Measurements from ENCODE around the gene GOLT1A. TPM values are rescaled to one million over a fixed set of nuclear protein-coding genes. Genes with fewer than 3 reads are reported as not detected.

GOLT1A gene
- total RNA-seq, 1 experiment from 2014 or later, result 0.49 TPM

DNA sequence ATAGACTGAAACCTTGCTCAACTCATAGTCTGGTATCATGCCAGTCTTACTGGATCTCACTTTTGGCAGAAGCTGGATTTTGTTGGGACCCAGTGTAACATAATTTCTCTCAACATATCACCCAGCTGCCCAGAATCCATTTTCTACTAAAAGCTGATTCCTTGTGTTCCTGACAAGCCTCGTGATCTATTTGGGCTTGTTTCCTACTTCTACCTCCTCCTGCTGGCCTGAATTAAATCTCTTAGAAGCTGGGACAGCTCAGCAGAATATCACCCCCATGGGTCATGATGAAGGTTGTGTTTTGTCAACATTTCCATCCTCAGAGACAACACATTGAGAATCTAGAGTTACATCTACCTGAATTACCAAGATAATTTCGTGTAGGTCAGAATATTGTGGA, 7.7 kb downstream of the GOLT1A start:
- Histone ChIP-seq H3K27me3 (ENCODE audit: control insufficient read depth, insufficient read depth, low read length) (no peaks in the 10 kb centered on the region), H3K36me3 (ENCODE audit: control insufficient read depth, insufficient read depth, low read length) (no peaks in the 10 kb centered on the region), H3K4me3 (ENCODE audit: low read depth in 2 of 2, low read length in 2 of 2) (no peak overlapping the region), H3K27ac (ENCODE audit: low read length) (no peak overlapping the region), H3K9me3 (ENCODE audit: control insufficient read depth, insufficient read depth, low read depth, low read length) (no peaks in the 10 kb centered on the region), H3K4me1 (ENCODE audit: control insufficient read depth, insufficient read depth, low read length) (no peaks in the 10 kb centered on the region)
- in situ Hi-C loops (cut with HindIII; ENCODE audit: low pct_unique_long_range_greater_than_20kb, low sequenced_read_pairs) (no loop called here), intact Hi-C loops (cut with micrococcal nuclease; ENCODE audit: unreplicated experiment) (loop anchor here (5.0 kb wide), 1 partner anchor 344 kb away; the partner anchor contains the start of gene SNRPE)
- ChIA-PET CTCF (interaction anchor here (2.0 to 2.1 kb wide), 2 partner anchors 43 to 192 kb away, joined by 4 to 8 read pairs; no protein-coding TSS in a partner anchor), POLR2A (interaction anchor here (0.6 kb wide), 1 partner anchor 37 kb away, joined by 3 read pairs; no protein-coding TSS in a partner anchor)
- TF ChIP-seq, protein P1, sequence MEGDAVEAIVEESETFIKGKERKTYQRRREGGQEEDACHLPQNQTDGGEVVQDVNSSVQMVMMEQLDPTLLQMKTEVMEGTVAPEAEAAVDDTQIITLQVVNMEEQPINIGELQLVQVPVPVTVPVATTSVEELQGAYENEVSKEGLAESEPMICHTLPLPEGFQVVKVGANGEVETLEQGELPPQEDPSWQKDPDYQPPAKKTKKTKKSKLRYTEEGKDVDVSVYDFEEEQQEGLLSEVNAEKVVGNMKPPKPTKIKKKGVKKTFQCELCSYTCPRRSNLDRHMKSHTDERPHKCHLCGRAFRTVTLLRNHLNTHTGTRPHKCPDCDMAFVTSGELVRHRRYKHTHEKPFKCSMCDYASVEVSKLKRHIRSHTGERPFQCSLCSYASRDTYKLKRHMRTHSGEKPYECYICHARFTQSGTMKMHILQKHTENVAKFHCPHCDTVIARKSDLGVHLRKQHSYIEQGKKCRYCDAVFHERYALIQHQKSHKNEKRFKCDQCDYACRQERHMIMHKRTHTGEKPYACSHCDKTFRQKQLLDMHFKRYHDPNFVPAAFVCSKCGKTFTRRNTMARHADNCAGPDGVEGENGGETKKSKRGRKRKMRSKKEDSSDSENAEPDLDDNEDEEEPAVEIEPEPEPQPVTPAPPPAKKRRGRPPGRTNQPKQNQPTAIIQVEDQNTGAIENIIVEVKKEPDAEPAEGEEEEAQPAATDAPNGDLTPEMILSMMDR (IDR thresholded peaks at IDR 0.05), result no peak
- TF ChIP-seq TCF7L2 (IDR thresholded peaks at IDR 0.05; ENCODE audit: low read depth, low read length) (no peak), POLR2AphosphoS5 (IDR thresholded peaks at IDR 0.05; ENCODE audit: low read depth, low read length) (no peak), SIN3A (IDR thresholded peaks at IDR 0.05; ENCODE audit: borderline replicate concordance, insufficient read depth, low read depth, low read length) (no peak)
- TF ChIP-seq, protein P2, sequence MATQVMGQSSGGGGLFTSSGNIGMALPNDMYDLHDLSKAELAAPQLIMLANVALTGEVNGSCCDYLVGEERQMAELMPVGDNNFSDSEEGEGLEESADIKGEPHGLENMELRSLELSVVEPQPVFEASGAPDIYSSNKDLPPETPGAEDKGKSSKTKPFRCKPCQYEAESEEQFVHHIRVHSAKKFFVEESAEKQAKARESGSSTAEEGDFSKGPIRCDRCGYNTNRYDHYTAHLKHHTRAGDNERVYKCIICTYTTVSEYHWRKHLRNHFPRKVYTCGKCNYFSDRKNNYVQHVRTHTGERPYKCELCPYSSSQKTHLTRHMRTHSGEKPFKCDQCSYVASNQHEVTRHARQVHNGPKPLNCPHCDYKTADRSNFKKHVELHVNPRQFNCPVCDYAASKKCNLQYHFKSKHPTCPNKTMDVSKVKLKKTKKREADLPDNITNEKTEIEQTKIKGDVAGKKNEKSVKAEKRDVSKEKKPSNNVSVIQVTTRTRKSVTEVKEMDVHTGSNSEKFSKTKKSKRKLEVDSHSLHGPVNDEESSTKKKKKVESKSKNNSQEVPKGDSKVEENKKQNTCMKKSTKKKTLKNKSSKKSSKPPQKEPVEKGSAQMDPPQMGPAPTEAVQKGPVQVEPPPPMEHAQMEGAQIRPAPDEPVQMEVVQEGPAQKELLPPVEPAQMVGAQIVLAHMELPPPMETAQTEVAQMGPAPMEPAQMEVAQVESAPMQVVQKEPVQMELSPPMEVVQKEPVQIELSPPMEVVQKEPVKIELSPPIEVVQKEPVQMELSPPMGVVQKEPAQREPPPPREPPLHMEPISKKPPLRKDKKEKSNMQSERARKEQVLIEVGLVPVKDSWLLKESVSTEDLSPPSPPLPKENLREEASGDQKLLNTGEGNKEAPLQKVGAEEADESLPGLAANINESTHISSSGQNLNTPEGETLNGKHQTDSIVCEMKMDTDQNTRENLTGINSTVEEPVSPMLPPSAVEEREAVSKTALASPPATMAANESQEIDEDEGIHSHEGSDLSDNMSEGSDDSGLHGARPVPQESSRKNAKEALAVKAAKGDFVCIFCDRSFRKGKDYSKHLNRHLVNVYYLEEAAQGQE (IDR thresholded peaks at IDR 0.05; ENCODE audit: insufficient read depth in 1 of 2, low read depth in 2 of 2, low read length in 1 of 2), result no peak
- DNase-seq (ENCODE audit: low read depth, low spot score) (no peak), ATAC-seq (no peak)
- no TSS peak for BruUV-seq (replicated peaks)

DNA sequence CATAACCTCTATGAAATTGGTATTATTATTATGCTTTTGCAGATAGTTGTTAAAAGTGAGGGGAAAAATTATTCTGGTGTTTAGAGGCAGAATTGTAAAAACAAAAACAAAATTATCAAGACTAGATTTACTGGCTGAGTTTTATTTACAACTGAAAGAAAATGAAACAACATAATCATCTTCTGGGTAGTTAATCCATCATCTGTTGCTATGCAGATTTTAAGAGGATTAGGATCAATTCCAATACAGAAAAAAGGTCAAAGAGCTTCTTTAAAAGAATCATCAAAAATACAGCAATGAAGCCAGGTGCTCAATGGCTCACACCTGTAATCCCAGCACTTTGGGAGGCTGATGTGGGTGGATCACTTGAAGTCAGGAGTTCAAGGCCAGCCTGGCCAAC, 8.3 kb downstream of the GOLT1A start:
- in situ Hi-C loops (cut with HindIII; ENCODE audit: low pct_unique_long_range_greater_than_20kb, low sequenced_read_pairs), result no loop called here
- Histone ChIP-seq H3K27me3 (ENCODE audit: control insufficient read depth, insufficient read depth, low read length) (no peaks in the 10 kb centered on the region), H3K4me3 (ENCODE audit: low read depth in 2 of 2, low read length in 2 of 2) (no peak overlapping the region), H3K4me1 (ENCODE audit: control insufficient read depth, insufficient read depth, low read length) (no peaks in the 10 kb centered on the region), H3K9me3 (ENCODE audit: control insufficient read depth, insufficient read depth, low read depth, low read length) (no peaks in the 10 kb centered on the region), H3K27ac (ENCODE audit: low read length) (no peak overlapping the region), H3K36me3 (ENCODE audit: control insufficient read depth, insufficient read depth, low read length) (no peaks in the 10 kb centered on the region)
- DNase-seq (ENCODE audit: low read depth, low spot score) (no peak), ATAC-seq (no peak)
- POLR2A ChIA-PET, result interaction anchor here (0.6 kb wide), 1 partner anchor 38 kb away, joined by 3 read pairs; no protein-coding TSS in a partner anchor
- TF ChIP-seq POLR2AphosphoS5 (IDR thresholded peaks at IDR 0.05; ENCODE audit: low read depth, low read length), result no peak
- TF ChIP-seq, protein P2 (IDR thresholded peaks at IDR 0.05; ENCODE audit: insufficient read depth in 1 of 2, low read depth in 2 of 2, low read length in 1 of 2), result no peak
- TF ChIP-seq, protein P1 (IDR thresholded peaks at IDR 0.05), result no peak
- TF ChIP-seq TCF7L2 (IDR thresholded peaks at IDR 0.05; ENCODE audit: low read depth, low read length), result no peak
- no peak for TF ChIP-seq SIN3A (IDR thresholded peaks at IDR 0.05; ENCODE audit: borderline replicate concordance, insufficient read depth, low read depth, low read length)
- BruUV-seq (replicated peaks), result no TSS peak
- CTCF ChIA-PET, result interaction anchor here (2.0 to 2.1 kb wide), 2 partner anchors 43 to 193 kb away, joined by 4 to 8 read pairs; no protein-coding TSS in a partner anchor
- intact Hi-C loops (cut with micrococcal nuclease; ENCODE audit: unreplicated experiment), result loop anchor here (5.0 kb wide), 1 partner anchor 343 kb away; the partner anchor contains the start of gene SNRPE
